Measurements from ENCODE around the gene ENPP1.

The ENPP1 gene

DNA sequence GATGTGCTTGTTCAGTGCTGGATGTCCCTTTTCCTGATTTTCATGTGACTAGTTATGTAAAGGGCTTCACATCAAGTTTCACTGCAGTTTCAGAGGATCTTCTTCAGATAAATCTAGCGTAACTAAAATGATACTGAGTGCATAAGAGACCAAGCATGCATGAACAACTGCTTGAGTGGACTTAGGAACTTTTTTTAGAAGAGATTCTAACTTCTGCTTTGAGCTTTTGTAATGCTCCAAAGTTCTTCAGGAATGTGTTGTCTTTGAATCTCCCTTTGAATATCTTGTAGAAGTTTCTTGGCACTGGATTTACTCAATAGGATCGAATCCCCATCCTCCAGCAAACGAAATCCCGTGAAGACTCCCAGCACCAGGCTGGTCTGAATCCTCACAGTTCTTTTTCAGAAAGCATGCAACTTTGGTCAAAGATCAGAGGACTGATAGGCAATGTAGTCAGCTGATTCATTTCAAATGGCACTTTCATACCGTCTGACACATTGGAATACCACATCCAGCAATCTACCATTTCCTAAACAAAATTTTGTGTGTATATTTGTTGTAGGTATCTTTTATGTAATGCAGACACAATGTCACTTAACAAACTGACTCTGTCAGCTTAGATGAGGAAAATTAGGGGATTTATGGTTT is 33.2 kb downstream of the ENPP1 start:
- TF ChIP-seq, protein P1, sequence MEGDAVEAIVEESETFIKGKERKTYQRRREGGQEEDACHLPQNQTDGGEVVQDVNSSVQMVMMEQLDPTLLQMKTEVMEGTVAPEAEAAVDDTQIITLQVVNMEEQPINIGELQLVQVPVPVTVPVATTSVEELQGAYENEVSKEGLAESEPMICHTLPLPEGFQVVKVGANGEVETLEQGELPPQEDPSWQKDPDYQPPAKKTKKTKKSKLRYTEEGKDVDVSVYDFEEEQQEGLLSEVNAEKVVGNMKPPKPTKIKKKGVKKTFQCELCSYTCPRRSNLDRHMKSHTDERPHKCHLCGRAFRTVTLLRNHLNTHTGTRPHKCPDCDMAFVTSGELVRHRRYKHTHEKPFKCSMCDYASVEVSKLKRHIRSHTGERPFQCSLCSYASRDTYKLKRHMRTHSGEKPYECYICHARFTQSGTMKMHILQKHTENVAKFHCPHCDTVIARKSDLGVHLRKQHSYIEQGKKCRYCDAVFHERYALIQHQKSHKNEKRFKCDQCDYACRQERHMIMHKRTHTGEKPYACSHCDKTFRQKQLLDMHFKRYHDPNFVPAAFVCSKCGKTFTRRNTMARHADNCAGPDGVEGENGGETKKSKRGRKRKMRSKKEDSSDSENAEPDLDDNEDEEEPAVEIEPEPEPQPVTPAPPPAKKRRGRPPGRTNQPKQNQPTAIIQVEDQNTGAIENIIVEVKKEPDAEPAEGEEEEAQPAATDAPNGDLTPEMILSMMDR (conservative IDR thresholded peaks at IDR 0.05; ENCODE audit: low read depth), result no peak
- DNase-seq (ENCODE audit: low spot score), result no peak
- no peak overlapping the region for H3K27ac ChIP-seq
- POLR2A ChIA-PET (ENCODE audit: low non-redundant PET), result no interaction called here
- CTCF ChIA-PET, result interaction anchor here (0.6 to 0.7 kb wide), 2 partner anchors 308 to 1391 kb away, joined by 3 to 6 read pairs; no protein-coding TSS in a partner anchor

DNA sequence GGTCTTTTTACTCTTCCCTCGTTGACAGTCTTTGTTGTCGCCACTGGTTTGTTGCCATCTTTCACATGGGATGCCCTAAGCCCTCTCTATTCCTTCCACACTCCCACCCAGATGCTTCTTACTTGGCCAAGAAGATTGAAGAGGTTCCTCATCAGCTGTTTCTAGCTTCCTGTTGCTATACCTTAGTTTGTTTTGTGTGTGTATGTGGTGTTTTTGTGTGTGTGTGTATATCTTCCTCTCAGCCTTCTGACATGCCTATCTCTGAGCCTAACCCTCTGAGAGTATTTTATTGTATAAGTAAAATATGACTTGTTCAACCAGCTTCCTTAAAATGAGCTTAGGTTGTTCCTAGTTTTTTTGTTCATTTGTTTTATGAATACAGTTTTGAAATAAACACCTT is 35.9 kb downstream of the ENPP1 start:
- ChIA-PET CTCF (no interaction called here), POLR2A (ENCODE audit: low non-redundant PET) (no interaction called here)
- TF ChIP-seq, protein P1 (conservative IDR thresholded peaks at IDR 0.05; ENCODE audit: low read depth), result no peak
- H3K27ac ChIP-seq, result no peak overlapping the region
- DNase-seq (ENCODE audit: low spot score), result no peak

DNA sequence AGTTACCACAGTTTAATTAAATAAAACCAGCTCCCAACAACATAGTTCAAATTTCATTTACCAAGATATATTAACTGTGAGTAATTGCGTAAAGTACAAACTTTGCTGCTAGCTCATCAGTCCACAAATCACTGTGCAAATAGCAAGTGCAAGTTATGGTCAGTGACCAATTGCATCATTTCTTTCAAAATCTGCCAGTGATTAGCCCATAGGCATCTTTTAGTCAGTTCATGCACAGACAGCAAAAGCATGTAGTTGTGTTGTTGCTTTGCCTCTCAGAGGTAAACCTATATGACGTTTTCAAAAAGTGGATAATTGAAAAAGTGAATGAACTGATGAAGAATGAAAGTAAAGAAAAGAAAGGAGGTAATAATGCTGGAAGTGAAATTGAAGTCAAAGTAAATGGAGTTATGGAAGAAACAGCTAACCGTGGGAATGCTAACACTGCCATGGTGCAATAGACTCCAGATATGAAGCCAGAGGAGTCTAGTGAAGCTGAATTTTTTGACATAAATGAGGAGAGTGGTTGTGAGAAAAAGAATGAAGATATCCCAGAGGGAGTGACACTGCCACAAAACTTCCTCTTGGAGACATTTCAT is 36.5 kb downstream of the ENPP1 start:
- POLR2A ChIA-PET (ENCODE audit: low non-redundant PET), result no interaction called here
- DNase-seq (ENCODE audit: low spot score), result no peak
- H3K27ac ChIP-seq, result no peak overlapping the region
- CTCF ChIA-PET, result no interaction called here
- TF ChIP-seq, protein P1 (conservative IDR thresholded peaks at IDR 0.05; ENCODE audit: low read depth), result no peak

DNA sequence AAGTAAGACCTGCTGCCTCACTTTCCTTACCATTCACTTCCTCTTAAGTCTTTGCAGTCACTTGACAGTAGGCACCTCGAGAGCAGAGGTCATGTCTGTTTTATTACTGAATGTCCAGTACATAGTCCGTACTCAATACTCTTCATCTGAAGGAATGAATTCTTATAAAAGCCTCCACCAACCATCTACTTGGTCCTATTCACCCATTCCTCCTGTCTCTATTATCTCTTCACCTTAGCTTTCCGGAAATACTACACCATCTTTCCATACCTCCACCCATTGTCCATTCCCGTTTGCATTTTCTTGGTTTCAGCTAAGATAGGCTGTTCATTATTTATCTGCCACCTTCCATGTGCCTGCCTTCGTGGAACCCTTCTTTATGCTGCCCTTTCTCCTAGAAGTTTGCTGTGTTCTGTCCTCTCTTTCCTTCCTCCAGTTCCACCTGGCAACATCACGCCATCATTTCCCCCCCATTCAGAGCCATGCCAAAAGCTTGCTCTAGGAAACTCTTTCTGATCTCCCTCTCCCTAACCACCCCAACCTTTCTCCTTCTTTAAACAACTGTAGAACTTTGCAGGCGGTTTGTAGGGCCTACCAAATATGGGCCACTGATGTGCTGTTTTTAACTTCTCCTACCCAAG is 38.3 kb downstream of the ENPP1 start:
- TF ChIP-seq, protein P1 (conservative IDR thresholded peaks at IDR 0.05; ENCODE audit: low read depth), result no peak
- no peak overlapping the region for H3K27ac ChIP-seq
- CTCF ChIA-PET, result no interaction called here
- no peak for DNase-seq (ENCODE audit: low spot score)
- POLR2A ChIA-PET (ENCODE audit: low non-redundant PET), result no interaction called here

DNA sequence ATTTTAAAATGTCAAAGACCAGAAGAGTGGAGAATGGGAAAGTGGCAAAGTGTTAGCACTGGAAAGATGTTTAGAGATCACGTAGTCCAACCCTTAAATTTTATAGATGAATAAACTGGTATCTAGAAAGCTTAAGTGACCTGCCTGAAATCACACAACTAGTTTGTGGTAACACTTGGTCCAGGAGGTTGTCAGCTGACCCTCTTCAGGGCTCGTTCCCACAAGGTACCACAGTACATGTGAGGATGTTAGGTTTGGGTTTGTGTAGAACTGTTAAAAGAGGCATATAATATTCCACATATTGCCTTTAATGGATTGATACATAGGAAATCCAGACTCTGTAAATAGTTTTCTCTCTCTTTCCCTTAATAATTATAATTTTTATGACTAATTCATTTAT is 39.1 kb downstream of the ENPP1 start:
- POLR2A ChIA-PET (ENCODE audit: low non-redundant PET), result no interaction called here
- no peak overlapping the region for H3K27ac ChIP-seq
- CTCF ChIA-PET, result no interaction called here
- TF ChIP-seq, protein P1 (conservative IDR thresholded peaks at IDR 0.05; ENCODE audit: low read depth), result no peak
- DNase-seq (ENCODE audit: low spot score), result no peak

DNA sequence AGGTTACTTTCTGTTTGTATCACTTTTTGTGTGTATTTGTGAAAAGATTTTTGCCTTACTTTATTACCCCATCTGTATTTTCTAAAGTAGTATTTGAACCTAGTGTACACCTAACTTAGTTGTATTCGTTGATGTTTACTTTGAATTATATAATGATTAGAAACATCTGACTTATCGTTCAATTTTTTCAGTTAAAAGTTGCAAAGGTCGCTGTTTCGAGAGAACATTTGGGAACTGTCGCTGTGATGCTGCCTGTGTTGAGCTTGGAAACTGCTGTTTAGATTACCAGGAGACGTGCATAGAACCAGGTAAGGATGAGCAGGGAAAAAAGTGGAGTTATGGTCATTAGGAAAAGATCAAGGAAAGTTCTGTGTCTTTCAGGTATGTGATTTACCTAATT is 42.0 kb downstream of the ENPP1 start:
- no peak for DNase-seq (ENCODE audit: low spot score)
- CTCF ChIA-PET, result no interaction called here
- POLR2A ChIA-PET (ENCODE audit: low non-redundant PET), result no interaction called here
- TF ChIP-seq, protein P1 (conservative IDR thresholded peaks at IDR 0.05; ENCODE audit: low read depth), result no peak
- no peak overlapping the region for H3K27ac ChIP-seq

Data from RWPE1 (cell line).